Skeletal muscle cell (primary cell): ENCODE data around the gene SYS1.

Experiments
- DNase-seq: peaks from one replicate; pipeline ENCODE4 v3.0.0-alpha.2; 2010; ENCODE audit warnings: low read depth
- H3K4me3 ChIP-seq: 2 replicates; pipeline ENCODE4 v1.5.1; 2011; ENCODE audit warnings: low read depth, mild to moderate bottlenecking, control low read depth, low read length, moderate library complexity

The SYS1 gene

DNA sequence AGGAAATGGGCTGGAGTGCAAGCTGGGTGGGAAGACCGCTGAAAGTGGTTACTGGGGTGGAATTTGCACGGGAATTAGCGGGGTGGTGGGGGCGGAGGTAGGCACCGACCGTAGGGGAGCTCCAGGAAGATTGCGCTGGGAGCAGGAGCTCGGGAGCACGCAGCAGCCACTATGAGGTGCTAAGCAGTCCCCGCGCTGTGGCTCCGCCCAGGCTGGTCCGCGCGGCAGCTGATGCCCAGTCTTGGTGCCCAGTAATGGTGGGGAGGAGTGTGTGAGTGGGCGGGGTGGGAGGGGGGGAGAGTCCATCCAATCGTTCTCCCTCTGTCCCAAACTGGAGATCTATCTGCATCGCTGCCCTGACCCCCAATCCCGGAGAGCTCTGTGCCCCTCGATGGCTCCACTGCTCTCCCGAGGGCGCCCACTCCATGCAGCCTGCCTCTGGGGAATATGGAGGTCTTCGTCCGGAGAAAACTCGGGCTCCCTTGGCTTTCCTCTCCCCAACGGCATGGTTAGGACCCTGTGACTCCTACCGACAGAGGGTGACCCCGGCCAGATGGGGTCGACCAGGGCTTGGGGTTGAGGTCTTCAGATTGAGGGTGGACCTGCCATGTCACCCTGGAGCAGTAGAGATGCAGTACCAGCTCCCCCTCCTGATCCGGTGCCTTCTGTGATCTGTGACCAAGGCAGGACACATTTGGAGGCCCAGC lies 9.8 kb downstream of the SYS1 start:
- no peak overlapping the region for H3K4me3 ChIP-seq

DNA sequence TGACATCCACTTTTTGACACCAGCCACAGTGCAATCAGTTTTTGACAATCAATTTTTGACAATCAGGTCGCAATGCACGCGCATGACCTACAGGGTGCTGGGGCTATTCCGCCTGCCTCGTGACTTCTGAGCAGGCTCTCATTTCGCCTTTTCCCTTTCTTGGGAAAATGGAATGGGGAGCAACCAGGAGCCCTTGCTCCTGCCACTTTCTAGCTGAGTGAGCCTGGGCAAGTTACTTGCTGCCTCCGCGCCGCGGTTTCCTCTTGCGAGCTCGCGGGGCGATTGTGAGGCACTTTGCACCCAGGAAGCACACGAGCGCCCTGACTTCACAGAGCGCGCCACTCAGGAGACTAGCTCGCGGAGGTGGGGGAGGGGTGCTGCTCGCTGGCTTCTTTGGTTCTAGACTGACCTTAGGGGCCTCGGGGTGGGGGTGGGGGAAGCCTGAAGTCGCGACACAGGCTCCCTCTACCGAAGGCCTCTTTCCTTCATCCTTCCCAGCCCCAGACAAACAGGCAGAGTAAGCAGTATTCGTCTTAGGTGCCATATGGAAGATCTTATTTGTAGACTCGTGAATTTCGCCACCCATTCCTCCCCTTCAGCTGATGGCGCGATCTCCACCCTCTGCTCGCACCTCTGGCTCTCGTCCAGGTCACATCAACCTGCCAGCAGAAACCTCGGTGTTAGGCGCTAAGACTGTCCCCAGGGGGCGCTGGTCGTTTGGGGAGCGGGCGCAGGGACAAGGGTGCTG lies 10.6 kb downstream of the SYS1 start:
- H3K4me3 ChIP-seq = peak overlapping the region; percentile 46
- no peak for DNase-seq

More for the DNA sequence above, 9.8 kb downstream of the SYS1 start:
- DNase-seq = no peak

DNA sequence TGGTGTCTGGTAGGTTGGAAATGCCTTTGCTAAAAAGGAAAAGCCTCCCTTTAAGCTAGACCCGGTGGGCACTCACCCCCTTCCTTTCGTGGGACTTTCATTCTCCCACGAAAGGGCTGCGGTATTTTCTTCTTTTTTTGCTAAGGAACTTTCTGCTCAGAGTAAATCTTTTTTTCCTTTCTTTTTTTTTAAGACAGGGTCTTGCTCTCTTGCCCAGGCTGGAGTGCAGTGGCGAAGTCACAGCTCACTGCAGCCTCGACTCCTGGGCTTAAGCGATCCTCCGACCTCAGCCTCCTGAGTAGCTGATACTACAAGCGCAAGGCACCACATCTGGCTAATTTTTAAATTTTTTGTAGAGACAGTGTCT lies 11.1 kb downstream of the SYS1 start:
- no peak for DNase-seq
- peak overlapping the region; percentile 46 for H3K4me3 ChIP-seq

DNA sequence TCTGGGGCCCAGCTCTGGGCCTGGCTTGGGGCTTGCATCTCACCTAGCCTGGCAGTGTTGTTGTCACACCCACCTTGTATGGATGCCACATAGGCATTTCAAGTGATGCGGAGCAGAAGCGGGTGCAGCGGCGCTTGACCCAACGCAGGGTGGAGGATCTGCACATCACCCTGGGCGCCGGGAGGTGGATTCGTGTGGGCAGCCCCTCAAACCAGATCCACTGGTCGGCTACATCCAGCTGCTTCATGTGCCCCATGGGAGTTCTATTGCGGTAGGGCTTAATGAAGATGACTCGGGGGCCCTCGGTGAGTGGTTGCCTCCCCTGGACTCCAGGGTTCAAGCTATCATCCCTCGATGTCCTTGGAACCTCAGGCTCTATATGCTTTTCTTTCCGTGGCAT lies 12.0 kb downstream of the SYS1 start:
- no peak for DNase-seq
- H3K4me3 ChIP-seq = no peak overlapping the region

DNA sequence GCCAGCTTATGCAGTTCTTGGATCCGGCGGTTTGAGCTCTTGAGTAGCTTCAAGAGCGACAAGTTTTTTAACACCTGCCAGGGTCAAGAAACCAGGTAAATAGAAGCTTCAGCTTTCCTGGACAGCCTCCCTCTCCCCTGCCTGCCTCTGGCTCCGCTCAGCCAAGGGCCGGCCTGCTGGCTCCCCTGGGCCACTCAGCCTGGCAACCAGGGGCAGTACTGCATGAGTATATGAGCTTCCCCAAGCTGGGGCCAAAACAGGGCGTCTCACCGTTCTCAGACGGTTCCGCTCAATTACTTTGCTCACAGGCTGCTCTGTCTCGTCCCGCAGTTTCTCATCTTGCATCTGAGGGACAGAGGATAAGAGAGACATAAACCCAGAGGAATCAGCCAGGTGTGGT lies 14.3 kb downstream of the SYS1 start:
- no peak overlapping the region for H3K4me3 ChIP-seq

DNA sequence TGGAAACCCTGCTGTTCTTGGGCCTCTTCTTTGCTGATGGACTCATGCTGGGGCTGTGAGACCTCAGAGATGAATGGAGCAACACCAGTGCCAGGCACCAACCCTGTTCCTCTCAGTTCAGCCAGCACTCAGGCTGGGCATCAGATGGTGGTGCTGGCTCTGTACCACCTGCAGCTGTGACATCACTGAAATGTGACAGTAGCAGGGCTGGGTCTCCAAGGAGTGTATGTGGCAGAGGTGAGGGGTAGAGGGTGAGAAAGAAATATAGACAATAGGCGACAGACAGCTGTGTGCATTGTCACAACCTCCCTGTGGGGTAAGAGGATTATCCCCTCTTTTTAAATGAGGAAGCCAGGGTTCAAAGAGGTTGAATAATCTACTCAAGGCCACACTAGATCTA lies 15.2 kb downstream of the SYS1 start, which contains the start of gene TP53TG5:
Gene TP53TG5 (minus strand): TSS at position 135 of the 400 bp plus-strand sequence. CDS start 89 bp downstream, at position 46.
- H3K4me3 ChIP-seq = no peak within 1 kb of the TSS
- DNase-seq = no peak

More for the DNA sequence above, 14.3 kb downstream of the SYS1 start:
- no peak for DNase-seq

DNA sequence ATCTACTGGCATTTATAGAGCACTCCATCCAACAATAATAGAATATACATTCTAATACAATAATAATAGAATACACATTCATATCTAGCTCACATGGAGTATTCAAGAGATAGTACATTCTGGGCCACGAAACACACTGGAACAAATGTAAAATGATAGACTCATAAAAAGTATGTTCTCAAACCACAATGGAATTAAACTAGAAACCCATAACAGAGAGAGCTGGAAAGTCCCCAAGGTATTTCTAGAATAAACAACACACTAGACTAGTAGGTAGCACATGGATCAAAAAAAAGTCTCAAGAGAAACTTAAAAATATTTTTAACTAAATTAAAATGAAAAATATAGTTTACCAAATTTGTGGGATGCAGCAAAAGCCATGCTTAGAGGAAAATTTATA lies 24.3 kb downstream of the SYS1 start:
- no peak for DNase-seq
- H3K4me3 ChIP-seq = no peak overlapping the region

DNA sequence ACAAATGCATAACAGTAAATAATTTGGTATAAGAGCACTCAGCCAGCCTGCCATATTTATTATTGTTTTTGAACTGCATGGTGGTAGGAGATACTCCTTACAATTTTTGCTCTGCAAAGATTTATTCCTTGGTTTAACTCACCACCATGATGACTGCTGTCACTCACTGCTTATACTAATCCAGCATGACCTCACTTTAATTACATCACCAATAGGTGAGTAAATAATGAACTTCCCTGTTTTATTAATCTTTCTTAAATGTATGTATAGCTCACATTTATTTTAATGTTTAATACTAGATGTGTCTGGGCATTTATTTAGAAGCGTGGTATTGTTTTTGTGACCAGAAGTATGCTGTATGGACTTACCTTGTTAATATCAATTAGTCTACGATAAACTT lies 28.0 kb downstream of the SYS1 start:
- no peak overlapping the region for H3K4me3 ChIP-seq

DNA sequence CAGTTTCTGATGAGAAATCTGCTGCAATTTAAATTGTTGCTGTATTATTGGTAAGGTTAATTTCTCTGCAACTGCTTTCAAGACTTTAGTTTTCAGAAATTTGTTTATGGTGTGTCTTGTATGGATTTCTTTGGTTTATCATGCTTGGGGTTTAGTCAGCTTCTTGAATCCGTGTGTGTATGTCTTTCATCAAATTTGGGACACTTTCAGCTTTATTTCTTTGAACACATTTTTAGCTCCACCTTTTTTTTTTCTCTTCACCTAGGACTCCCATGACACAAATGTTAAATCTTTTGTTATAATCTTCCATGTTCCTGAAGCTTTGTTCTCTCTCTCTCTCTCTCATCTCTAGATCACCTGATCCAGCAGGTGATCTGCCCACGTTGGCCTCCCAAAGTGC lies 28.6 kb downstream of the SYS1 start:
- DNase-seq = no peak
- no peak overlapping the region for H3K4me3 ChIP-seq

More for the DNA sequence above, 28.0 kb downstream of the SYS1 start:
- no peak for DNase-seq

DNA sequence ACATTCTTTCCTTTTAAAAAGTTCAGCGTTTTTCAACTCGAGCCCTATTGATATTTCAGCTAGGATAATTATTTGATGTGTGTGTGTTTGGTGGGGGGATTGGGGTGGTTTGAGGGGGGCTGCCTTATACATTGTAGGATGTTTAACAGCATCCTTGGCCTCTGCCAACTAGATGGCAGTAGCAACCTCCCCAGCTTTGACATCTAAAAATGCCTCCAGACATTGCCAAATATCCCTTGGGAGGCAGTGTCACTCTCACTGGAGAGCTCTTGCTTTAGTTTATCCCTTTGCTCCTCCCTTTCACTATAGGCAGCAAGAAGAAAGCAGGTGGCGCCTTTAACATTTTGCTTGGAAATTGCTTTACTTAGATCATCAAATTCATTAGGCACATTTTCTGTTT lies 29.8 kb downstream of the SYS1 start:
- no peak overlapping the region for H3K4me3 ChIP-seq
- no peak for DNase-seq

DNA sequence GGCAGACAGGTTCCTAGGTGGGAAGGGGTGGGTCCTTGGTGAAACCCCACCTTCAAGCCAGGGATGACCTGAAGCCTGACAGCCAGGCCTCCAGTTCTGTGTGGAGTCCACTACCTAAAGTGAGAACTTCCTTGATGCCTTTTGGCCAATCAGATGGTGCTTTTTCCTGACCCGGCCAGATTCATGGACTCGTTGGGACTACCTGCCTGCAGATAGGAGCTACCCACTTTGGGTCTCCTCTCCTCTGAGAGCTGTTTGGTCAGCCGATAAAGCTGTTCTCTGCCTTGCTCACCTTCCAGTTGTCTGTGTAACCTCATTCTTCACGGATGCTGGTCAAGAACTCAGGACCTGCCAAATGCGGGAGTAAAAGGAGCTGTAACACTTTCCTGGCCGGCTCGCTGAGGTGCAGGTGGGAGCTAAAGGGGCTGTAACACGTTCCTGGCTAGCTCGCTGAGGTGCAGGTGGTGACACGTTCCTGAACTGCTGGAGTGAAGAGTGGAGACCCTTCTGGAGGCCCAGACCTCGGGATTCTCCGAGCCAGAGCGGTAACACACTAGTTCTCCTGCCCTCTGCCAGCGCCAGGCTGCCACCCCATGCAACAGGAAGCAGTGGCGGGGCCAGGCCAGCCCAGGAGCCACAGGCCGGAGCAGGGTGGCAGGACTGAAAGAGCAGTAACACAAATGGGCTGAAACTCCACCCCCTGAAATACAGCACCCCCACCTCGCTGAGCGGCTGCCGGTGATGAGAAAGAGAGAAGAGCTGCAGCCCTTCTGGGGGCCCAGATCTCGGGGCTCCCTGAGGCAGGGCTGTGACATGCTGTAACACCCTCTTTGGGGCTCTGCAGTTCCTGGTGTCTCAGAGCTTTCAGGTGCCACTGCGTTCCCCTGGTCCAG lies 31.5 kb downstream of the SYS1 start:
- no peak for DNase-seq
- H3K4me3 ChIP-seq = no peak overlapping the region

DNA sequence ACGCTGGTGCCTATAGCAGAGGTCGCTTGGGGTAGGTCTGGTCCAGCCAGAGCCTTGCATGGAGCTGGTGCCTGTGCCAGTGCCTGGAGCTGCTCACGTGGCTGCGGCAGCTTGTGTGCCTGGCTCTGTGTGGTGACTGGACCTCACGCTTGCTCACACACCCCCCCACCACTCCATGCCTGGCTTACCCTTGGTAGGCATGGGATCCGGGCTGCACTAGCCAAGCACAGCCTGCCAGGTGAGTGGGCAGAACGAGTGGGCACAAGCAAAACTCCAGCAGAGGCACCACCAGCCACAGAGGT lies 32.1 kb downstream of the SYS1 start:
- no peak overlapping the region for H3K4me3 ChIP-seq
- DNase-seq = no peak

DNA sequence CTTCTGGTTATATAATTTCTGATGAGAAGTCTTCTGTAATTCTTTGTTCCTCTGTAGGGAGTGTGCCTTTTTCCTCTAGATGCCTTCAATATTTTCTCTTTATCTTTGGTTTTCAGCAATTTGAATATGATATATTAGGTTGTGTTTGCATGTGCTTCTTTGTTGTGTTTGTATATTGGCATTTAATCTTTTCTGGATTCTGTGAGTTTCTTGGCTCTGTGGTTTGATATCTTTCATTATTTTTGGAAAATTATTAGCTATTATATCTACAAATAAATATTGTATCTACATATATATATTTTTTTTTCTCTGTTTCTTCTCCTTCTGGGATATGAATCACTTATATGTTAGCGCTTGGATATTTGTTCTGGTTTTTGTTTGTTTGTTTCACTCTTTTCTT lies 36.1 kb downstream of the SYS1 start:
- no peak overlapping the region for H3K4me3 ChIP-seq
- DNase-seq = no peak

DNA sequence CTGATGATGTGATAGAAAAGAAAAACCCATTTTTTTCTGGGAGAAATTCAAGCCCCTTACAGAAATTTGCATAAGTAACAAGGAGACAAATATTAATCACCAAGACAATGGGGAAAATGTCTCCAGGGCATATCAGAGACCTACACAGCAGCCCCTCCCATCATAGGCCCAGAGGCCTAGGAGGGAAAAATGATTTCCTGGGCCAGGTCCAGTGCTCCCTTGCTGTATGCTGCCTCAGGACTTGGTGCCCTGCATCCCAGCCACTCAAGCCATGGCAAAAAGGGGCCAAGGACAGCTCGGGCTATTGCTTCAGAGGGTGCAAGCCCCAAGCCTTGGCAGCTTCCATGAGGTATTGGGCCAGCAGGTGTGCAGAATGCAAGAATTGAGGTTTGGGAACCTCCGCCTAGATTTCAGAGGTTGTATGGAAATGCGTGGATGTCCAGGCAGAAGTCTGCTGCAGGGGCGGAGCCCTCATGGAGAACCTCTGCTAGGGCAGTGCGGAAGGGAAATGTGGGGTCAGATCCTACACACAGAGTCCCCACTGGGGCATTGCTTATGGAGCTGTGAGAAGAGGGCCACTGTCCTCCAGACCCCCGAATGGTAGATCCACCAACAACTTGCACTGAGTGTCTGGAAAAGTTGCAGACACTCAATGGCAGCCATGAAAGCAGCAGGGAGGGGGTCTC lies 37.5 kb downstream of the SYS1 start:
- H3K4me3 ChIP-seq = no peak overlapping the region
- DNase-seq = no peak

DNA sequence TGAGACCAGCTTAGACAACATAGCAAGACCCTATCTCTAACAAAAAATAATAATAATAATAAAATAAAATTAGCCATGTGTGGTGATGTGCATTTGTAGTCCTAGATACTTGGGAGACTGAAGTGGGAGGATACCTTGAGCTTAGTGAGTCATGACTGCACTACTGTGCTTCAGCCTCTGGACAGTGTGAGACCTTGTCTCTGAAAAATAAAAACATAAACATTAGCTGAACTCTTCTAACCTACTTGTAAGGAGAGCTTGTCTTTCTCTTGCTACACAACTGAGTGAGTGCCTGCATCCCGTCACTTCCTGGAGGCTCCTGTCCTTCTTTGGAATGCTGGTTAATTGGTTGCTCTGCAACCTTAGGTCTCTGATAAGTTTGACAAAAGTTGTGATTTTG lies 40.0 kb downstream of the SYS1 start:
- H3K4me3 ChIP-seq = no peak overlapping the region
- DNase-seq = peak; percentile 12

DNA sequence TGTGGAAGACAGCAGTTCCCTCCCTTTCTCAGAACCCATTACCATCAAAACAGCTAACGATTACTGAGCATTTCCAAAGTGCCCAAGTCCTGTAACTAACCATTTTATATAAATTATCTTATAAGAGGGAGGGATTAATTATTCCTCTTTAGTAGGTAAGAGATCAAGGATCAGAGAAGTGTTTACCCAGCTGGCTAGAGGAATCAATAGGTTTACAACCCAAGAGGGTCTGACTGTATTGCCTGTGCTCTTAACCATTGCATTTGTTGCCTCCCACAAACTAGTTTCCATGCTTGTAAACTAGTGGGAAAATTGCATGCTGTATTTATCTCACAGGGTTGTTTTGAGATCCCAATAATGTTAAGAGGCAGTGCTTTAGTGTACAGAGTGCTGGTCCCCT lies 41.5 kb downstream of the SYS1 start:
- H3K4me3 ChIP-seq = no peak overlapping the region
- DNase-seq = no peak

DNA sequence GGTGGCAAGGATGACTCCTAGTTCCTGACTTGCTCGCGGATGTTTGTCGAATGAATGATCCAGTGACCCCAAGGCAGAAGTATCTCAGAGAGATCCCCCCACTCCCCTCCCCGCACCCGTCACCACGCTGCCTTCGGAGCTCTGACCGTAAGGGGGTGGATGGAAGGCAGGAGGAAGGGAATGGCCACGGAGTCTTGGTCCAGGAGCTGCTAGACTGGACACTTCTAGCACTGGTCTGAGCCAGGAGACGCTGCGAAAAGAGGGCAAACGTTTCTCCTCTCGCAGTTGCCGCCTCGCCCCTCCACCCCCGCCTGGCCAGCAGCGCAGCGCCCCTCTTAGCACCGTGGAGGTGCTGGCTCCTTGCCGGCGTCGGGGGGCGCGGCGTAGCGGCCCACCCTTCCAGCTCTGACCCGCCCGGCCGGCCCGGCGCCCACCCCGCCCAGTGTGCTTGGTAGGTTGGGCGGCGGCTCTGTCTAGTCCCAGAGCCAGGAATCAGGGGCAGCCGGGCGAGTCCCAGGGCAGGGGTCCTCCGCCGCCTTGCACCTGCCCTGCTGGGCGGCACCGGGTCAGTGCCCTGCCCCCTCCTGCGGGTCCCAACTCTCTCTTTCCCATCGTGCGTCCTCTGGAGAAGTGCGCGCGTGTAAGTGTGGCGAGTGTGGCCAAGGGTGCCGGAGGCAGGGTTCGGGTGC lies 42.8 kb downstream of the SYS1 start:
- DNase-seq = no peak
- peak overlapping the region; percentile 59 for H3K4me3 ChIP-seq

DNA sequence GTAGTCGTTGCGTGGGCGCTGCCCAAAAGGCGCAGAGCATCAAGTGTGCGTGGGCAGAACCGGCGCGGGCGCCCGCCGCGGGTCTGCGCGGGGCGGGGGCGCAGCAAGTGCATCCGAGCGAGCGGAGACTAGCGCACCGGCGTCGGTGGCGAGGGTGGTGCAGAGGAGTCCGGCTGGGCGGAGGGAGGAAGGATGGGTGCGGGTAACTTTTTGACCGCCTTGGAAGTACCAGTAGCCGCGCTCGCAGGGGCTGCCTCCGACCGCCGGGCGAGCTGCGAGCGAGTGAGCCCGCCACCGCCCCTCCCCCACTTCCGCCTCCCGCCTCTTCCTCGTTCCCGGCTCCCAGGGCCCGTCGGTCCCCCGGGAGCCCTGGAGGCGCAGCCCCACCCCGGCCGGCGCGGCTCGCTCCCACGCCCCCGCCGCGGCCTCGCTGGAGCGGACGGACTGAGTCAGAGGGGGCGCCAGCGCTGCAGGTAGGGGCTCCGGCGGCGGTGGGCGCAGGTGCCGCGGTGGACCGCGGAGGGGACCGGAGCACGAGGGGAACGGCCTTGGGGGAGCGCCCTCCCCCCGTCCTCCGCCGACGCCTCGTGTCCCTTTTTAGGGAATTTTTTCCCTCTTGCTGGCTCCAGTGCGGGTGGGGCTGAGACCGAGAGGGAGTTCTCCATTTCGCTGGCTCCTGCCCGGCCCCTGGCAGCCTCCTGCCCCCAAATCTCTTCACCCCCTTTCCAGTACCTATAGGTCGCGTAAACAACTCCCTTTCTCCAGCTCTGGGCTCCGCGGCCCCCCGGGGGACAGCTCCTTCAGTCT lies 43.5 kb downstream of the SYS1 start:
- peak overlapping the region; percentile 59 for H3K4me3 ChIP-seq
- DNase-seq = peak; percentile 4
